Islet precursor cell (in vitro differentiated cells): ENCODE results near the gene GPR3.
A peak's percentile ranks its signal among the peaks of the same experiment; 100 is the strongest.

Source experiments
- DNase-seq: peaks from one replicate; pipeline ENCODE4 v3.0.0-alpha.2; 2018

Gene GPR3

GRCh38 chr1:27359822-27360158 is 32.6 kb upstream of the GPR3 start:
- DNase-seq = no peak

GRCh38 chr1:27360159-27361043 is 32.0 kb upstream of the GPR3 start:
- DNase-seq = no peak

GRCh38 chr1:27361044-27361402 is 31.4 kb upstream of the GPR3 start:
- DNase-seq = no peak

GRCh38 chr1:27361553-27361952 is 30.9 kb upstream of the GPR3 start:
- DNase-seq = peak; percentile 45

- no peak for DNase-seq
These were observed 28.4 kb upstream of the GPR3 start for GRCh38 chr1:27363766-27364695.

GRCh38 chr1:27364696-27365371 is 27.6 kb upstream of the GPR3 start:
- no peak for DNase-seq

- peak; percentile 96 for DNase-seq
These were observed 26.9 kb upstream of the GPR3 start for GRCh38 chr1:27365372-27366112.

- DNase-seq = peak; percentile 94
These were observed 26.4 kb upstream of the GPR3 start for GRCh38 chr1:27366113-27366410.

GRCh38 chr1:27366411-27367159 is 25.8 kb upstream of the GPR3 start, which contains the start of gene MAP3K6:
Gene MAP3K6, minus strand, starts transcription at chr1:27366961. Its CDS starts 364 bp downstream, at chr1:27366597.
- DNase-seq = peak; percentile 92

GRCh38 chr1:27367160-27367650 is 25.2 kb upstream of the GPR3 start:
- no peak for DNase-seq

GRCh38 chr1:27368869-27369582 is 23.4 kb upstream of the GPR3 start:
- no peak for DNase-seq

GRCh38 chr1:27372022-27372807 is 20.2 kb upstream of the GPR3 start:
- DNase-seq = no peak

GRCh38 chr1:27372808-27373690 is 19.4 kb upstream of the GPR3 start:
- no peak for DNase-seq

- no peak for DNase-seq
These were observed 17.9 kb upstream of the GPR3 start, which contains the start of gene FCN3 for GRCh38 chr1:27374362-27375086. Gene FCN3, minus strand, starts transcription at chr1:27374824. Its CDS starts 6 bp downstream, at chr1:27374818.

- DNase-seq = no peak
These were observed 14.5 kb upstream of the GPR3 start for GRCh38 chr1:27377760-27378495.

- no peak for DNase-seq
These were observed 12.8 kb upstream of the GPR3 start for GRCh38 chr1:27379564-27380122.

GRCh38 chr1:27380224-27380623 is 12.2 kb upstream of the GPR3 start:
- no peak for DNase-seq
